ENCODE results near the gene NFKB1.

- TF ChIP-seq CTCF (IDR thresholded peaks at IDR 0.05) (no peak), POLR2A (IDR thresholded peaks at IDR 0.05) (no peak), EP300 (IDR thresholded peaks at IDR 0.05) (no peak)
Measured at GRCh38 chr4:102640669-102641068, 139.5 kb downstream of the NFKB1 start.
